HEK293T (cell line): Measurements from ENCODE around the gene NKAIN2.
"Not testable (repeated sequence)": the region's sequence is repeated elsewhere in the genome, so short reads cannot be mapped to it uniquely, and the experiment has no call there.

Experiments used
- BHLHE40 ChIP-seq: fragments of 450-650 bp; IDR thresholded peaks from 2 replicates; pipeline ENCODE4 v1.6.1; 2016; ENCODE audit warnings: mild to moderate bottlenecking, moderate library complexity, borderline replicate concordance
- ELF4 ChIP-seq: fragments of 450-650 bp; IDR thresholded peaks from 2 replicates; pipeline ENCODE4 v1.6.1; 2017; ENCODE audit warnings: antibody characterized with exemption
- FOXA1 ChIP-seq: fragments of 450-650 bp; IDR thresholded peaks from 2 replicates; pipeline ENCODE4 v1.6.1; 2016; ENCODE audit warnings: mild to moderate bottlenecking
- L3MBTL2 ChIP-seq: fragments of 450-650 bp; conservative IDR thresholded peaks from 2 replicates; pipeline ENCODE4 v1.6.1; 2016; ENCODE audit warnings: mild to moderate bottlenecking
- SUZ12 ChIP-seq: fragments of 450-650 bp; IDR thresholded peaks from 2 replicates; pipeline ENCODE4 v1.6.1; 2016; ENCODE audit warnings: mild to moderate bottlenecking

DNA sequence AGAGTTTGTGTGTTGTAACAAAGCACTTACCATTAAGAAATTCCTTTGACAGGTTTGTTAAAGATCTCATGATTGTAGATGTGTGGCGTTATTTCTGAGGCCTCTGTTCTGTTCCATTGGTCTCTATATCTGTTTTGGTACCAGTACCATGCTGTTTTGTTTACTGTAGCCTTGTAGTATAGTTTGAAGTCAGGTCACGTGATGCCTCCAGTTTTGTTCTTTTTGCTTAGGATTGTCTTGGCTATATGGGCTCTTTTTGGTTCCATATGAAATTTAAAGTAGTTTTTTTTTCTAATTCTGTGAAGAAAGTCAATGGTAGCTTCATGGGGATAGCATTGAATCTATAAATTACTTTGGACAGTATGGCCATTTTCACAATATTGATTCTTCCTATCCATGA lies 660.9 kb downstream of the NKAIN2 start:
- TF ChIP-seq BHLHE40, FOXA1, L3MBTL2, ELF4, SUZ12: not testable (repeated sequence)
